Neuronal stem cell (in vitro differentiated cells): ENCODE results near the gene FCER1G.

ENCODE experiments used
- DNase-seq: peaks from one replicate; pipeline ENCODE4 v3.0.0-alpha.2; 2013; ENCODE audit warnings: low spot score
- H2AFZ ChIP-seq: one replicate; pipeline ENCODE4 v1.6.1; 2013; ENCODE audit warnings: mild to moderate bottlenecking, low read length, inconsistent platforms
- H2AK5ac ChIP-seq: 2 replicates; pipeline ENCODE4 v1.6.1; 2013; ENCODE audit warnings: low read depth, mild to moderate bottlenecking, inconsistent platforms, low read length, moderate library complexity, mixed read lengths
- H2BK120ac ChIP-seq: 2 replicates; pipeline ENCODE4 v1.6.1; 2013; ENCODE audit warnings: low read depth, mild to moderate bottlenecking, inconsistent platforms, low read length, moderate library complexity, mixed read lengths
- H2BK12ac ChIP-seq: one replicate; pipeline ENCODE4 v1.6.1; 2013; ENCODE audit warnings: low read length, inconsistent platforms
- H2BK15ac ChIP-seq: 2 replicates; pipeline ENCODE4 v1.6.1; 2013; ENCODE audit warnings: mild to moderate bottlenecking, low read length, inconsistent platforms, mixed read lengths
- H2BK5ac ChIP-seq: one replicate; pipeline ENCODE4 v1.6.1; 2013; ENCODE audit warnings: inconsistent platforms, mild to moderate bottlenecking, low read length, moderate library complexity
- H3K14ac ChIP-seq: one replicate; pipeline ENCODE4 v1.6.1; 2013; ENCODE audit warnings: low read length, inconsistent platforms
- H3K18ac ChIP-seq: 2 replicates; pipeline ENCODE4 v1.6.1; 2013; ENCODE audit warnings: low read length, inconsistent platforms
- H3K23ac ChIP-seq: 2 replicates; pipeline ENCODE4 v1.6.1; 2013; ENCODE audit warnings: low read depth, mild to moderate bottlenecking, mixed read lengths, low read length, inconsistent platforms; ENCODE audit not compliant: poor library complexity
- H3K27ac ChIP-seq: replicated peaks from 3 replicates; pipeline ENCODE4 v1.5.1; 2013; ENCODE audit warnings: low read length, inconsistent platforms
- H3K27me3 ChIP-seq, 3 experiments: 2 replicates each; pipeline ENCODE4 v1.6.1; 2013; ENCODE audit warnings: low read length in 3 of 3, mild to moderate bottlenecking in 2 of 3, inconsistent platforms in 1 of 3, low read depth in 1 of 3, mixed read lengths in 1 of 3, moderate library complexity in 1 of 3; ENCODE audit not compliant: control insufficient read depth in 3 of 3, insufficient read depth in 3 of 3
- H3K36me3 ChIP-seq, 2 donors: replicated peaks in 1 of 2; 2 replicates each; pipeline ENCODE4 v1.6.1; 2013; ENCODE audit warnings: low read length in 2 of 2; ENCODE audit not compliant: control insufficient read depth in 2 of 2, insufficient read depth in 2 of 2
- H3K4ac ChIP-seq: 2 replicates; pipeline ENCODE4 v1.6.1; 2013; ENCODE audit warnings: inconsistent platforms, mild to moderate bottlenecking, low read length, moderate library complexity
- H3K4me1 ChIP-seq, 2 donors: 1 replicate in 1 of 2; 2 replicates in 1 of 2; pipeline ENCODE4 v1.6.1; 2013; ENCODE audit warnings: low read length in 2 of 2, low read depth in 1 of 2; ENCODE audit not compliant: control insufficient read depth in 2 of 2, insufficient read depth in 1 of 2
- H3K4me2 ChIP-seq: one replicate; pipeline ENCODE4 v1.6.1; 2013; ENCODE audit warnings: mild to moderate bottlenecking, low read length, inconsistent platforms; ENCODE audit not compliant: insufficient read depth, poor library complexity, severe bottlenecking
- H3K4me3 ChIP-seq, 2 donors: 2 replicates each; pipeline ENCODE4 v1.5.1; 2013; ENCODE audit warnings: low read length in 2 of 2, mild to moderate bottlenecking in 2 of 2, inconsistent platforms in 1 of 2, moderate library complexity in 1 of 2
- H3K79me1 ChIP-seq: one replicate; pipeline ENCODE4 v1.6.1; 2013; ENCODE audit warnings: low read depth, mild to moderate bottlenecking, inconsistent platforms, low read length, moderate library complexity
- H3K9ac ChIP-seq: one replicate; pipeline ENCODE4 v1.6.1; 2013; ENCODE audit warnings: mild to moderate bottlenecking, low read depth, low read length, inconsistent platforms; ENCODE audit not compliant: poor library complexity
- H3K9me3 ChIP-seq, 2 donors: replicated peaks in 1 of 2; 2 replicates each; pipeline versions ENCODE3 to v1.6.1; 2013; ENCODE audit warnings: low read length in 2 of 2, mild to moderate bottlenecking in 2 of 2, inconsistent platforms in 1 of 2, low read depth in 1 of 2, mixed read lengths in 1 of 2, moderate library complexity in 1 of 2; ENCODE audit not compliant: control insufficient read depth in 2 of 2, insufficient read depth in 1 of 2
- H4K8ac ChIP-seq: one replicate; pipeline ENCODE4 v1.6.1; 2013; ENCODE audit warnings: low read depth, mild to moderate bottlenecking, inconsistent platforms, low read length, moderate library complexity
- H4K91ac ChIP-seq: one replicate; pipeline ENCODE4 v1.6.1; 2013; ENCODE audit warnings: low read length, low read depth, mild to moderate bottlenecking, inconsistent platforms; ENCODE audit not compliant: poor library complexity
- WGBS, 2 donors: extraction: QIAGEN DNeasy Blood & Tissue Kit; methylation state at CpG; one replicate each; pipeline ENCODE4 v1.1.7; 2013; ENCODE audit warnings: missing lambda C conversion rate in 2 of 2, mixed read lengths in 1 of 2; ENCODE audit not compliant: insufficient read length in 2 of 2, insufficient replicate concordance in 1 of 2; ENCODE audit errors: extremely low coverage in 2 of 2; 5-methylcytosine and 5-hydroxymethylcytosine counted together

The FCER1G gene

DNA sequence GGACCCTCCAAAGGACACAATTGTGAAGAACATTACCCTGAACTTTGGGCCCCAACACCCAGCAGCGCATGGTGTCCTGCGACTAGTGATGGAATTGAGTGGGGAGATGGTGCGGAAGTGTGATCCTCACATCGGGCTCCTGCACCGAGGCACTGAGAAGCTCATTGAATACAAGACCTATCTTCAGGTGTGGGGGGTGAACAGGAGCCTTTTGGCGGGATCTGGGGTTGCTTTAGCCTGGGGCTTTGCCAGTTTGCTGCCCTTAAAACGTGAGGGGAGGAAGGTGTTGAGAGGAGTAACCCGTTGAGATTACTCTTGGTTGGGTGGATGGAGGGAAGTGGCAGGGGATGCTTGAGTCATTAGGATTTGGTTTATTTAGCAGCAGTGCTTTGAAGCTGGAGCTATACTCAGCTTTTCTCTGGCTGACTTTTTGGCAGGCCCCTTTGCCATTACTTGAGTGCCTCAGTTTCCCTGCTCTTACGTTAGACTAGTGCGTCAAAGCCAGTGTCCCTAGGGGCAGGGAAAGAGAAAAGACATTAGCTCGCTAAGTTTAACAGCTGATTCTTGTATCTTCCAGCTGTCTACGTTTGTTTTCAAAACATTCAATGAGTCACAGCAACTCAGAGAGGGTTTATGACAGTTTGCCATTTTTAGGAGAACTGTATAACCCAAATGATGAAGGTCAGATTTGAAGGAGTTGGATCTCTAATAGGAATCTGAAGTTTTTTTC lies 8.5 kb upstream of the FCER1G start:
- WGBS, 2 donors: no CpG with 5 or more reads among the region's 12 CpGs
- Histone ChIP-seq H3K23ac (no peak overlapping the region), H2BK15ac (no peak overlapping the region), H3K9ac (no peak overlapping the region), H2BK12ac (no peak overlapping the region), H3K4ac (no peak overlapping the region), H2BK5ac (no peak overlapping the region), H2BK120ac (no peak overlapping the region), H3K4me2 (no peak overlapping the region), H3K27me3 (no peaks in the 10 kb centered on the region), H3K36me3 (peaks cover 26 to 82% of the 10 kb centered on the region in 2 donors), H3K27ac (no peak overlapping the region), H3K79me1 (peaks cover 2% of the 10 kb centered on the region), H3K4me1 (peaks cover 3 to 4% of the 10 kb centered on the region in 2 donors), H4K91ac (no peak overlapping the region), H2AFZ (no peak overlapping the region), H2AK5ac (no peak overlapping the region), H4K8ac (no peak overlapping the region), H3K18ac (no peak overlapping the region), H3K14ac (no peak overlapping the region), H3K9me3 (no peaks in the 10 kb centered on the region), H3K4me3 (no peak overlapping the region)
- no peak for DNase-seq

DNA sequence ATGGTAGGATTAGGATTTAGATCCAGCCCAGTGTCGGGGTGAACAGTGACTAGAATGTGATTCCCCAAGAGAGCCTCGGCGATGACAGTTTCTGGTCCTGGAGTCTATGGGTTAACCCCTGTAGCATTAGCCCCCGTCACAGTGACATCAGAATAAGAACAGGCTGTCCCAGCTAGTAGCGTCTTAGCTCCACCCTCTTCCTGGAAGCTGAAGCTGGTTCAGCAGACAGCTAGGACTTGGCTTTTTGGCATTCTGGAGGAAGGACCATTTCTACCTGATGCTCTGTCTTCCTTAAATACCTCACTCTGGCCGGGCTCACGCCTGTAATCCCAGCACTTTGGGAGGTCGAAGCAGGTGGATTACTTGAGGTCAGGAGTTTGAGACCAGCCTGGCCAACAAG lies 7.9 kb upstream of the FCER1G start:
- peaks cover 0 to 1% (median 0%) of the 10 kb centered on the region in 3 experiments for H3K27me3 ChIP-seq
- H3K14ac ChIP-seq: no peak overlapping the region
- H4K8ac ChIP-seq: no peak overlapping the region
- no peak overlapping the region for H2AFZ ChIP-seq
- H3K4me3 ChIP-seq: no peak overlapping the region
- H3K9ac ChIP-seq: no peak overlapping the region
- H3K36me3 ChIP-seq: peaks cover 32 to 88% of the 10 kb centered on the region in 2 donors
- H3K23ac ChIP-seq: no peak overlapping the region
- no peak overlapping the region for H2AK5ac ChIP-seq
- DNase-seq: no peak
- no peak overlapping the region for H2BK15ac ChIP-seq
- peaks cover 2% of the 10 kb centered on the region for H3K79me1 ChIP-seq
- no peaks in the 10 kb centered on the region for H3K4me1 ChIP-seq
- H2BK120ac ChIP-seq: no peak overlapping the region
- no peak overlapping the region for H4K91ac ChIP-seq
- H3K4ac ChIP-seq: no peak overlapping the region
- WGBS, 2 donors: no CpG with 5 or more reads among the region's 8 CpGs
- no peaks in the 10 kb centered on the region for H3K9me3 ChIP-seq
- no peak overlapping the region for H3K18ac ChIP-seq
- H2BK5ac ChIP-seq: no peak overlapping the region
- no peak overlapping the region for H3K27ac ChIP-seq
- no peak overlapping the region for H2BK12ac ChIP-seq
- H3K4me2 ChIP-seq: no peak overlapping the region

DNA sequence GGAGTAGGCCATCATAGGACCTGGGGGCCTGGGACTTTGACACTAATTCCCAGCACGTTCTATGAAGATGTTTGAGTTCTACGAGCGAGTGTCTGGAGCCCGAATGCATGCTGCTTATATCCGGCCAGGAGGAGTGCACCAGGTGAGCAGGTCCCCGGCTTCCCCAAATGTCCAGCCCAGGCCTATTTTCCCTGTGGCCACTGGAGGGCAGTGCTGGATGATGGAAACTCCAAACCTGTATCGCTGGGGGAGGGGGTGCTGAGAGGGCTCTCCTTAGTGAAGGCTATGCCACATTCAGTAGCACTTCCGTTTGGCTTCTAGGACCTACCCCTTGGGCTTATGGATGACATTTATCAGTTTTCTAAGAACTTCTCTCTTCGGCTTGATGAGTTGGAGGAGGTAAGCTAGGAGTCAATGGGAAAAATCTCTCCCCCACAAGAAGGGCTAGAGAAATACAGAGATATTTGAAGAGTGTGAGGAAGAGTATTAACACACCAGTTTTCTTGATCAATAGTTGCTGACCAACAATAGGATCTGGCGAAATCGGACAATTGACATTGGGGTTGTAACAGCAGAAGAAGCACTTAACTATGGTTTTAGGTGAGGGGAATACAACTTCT lies 5.2 kb upstream of the FCER1G start:
- no CpG with 5 or more reads among the region's 11 CpGs for WGBS, 2 donors
- peaks cover 0 to 2% (median 0%) of the 10 kb centered on the region in 3 experiments for H3K27me3 ChIP-seq
- no peak for DNase-seq

DNA sequence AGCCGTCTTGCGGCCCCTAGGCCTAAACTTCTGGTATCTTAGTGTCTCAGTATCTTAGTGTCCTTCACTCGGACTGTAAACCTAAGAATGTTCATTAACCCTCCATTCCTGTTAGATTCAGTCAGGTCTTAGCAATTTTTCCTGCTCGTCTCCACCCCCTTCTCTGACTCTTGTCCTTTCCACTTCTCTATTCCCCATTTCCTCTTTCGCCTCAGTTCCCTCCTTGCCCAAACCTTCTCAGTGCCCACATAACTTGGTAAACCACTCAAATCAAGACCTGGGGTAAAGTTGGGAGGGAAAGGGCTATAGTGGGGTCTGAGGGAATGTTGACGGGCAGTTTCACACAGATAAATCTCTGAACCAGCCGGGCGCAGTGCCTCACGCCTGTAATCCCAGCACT lies 726 bp upstream of the FCER1G start:
- Histone ChIP-seq H3K79me1 (no peaks in the 10 kb centered on the region), H2AFZ (no peak overlapping the region), H3K4me2 (no peak overlapping the region), H3K18ac (no peak overlapping the region), H4K8ac (no peak overlapping the region), H3K14ac (no peak overlapping the region), H3K27ac (no peak overlapping the region), H3K27me3 (peaks cover 0 to 2% (median 0%) of the 10 kb centered on the region in 3 experiments), H3K36me3 (peaks cover 32 to 59% of the 10 kb centered on the region in 2 donors), H4K91ac (no peak overlapping the region), H3K9me3 (no peaks in the 10 kb centered on the region), H3K4me3 (no peak overlapping the region), H3K4me1 (peaks cover 4 to 6% of the 10 kb centered on the region in 2 donors), H3K4ac (no peak overlapping the region), H3K9ac (no peak overlapping the region), H2BK12ac (no peak overlapping the region), H2AK5ac (no peak overlapping the region), H2BK120ac (no peak overlapping the region), H2BK15ac (no peak overlapping the region), H2BK5ac (no peak overlapping the region), H3K23ac (no peak overlapping the region)
- WGBS, 2 donors: no CpG with 5 or more reads among the region's 9 CpGs
- no peak for DNase-seq

More for the DNA sequence above, 5.2 kb upstream of the FCER1G start:
- Histone ChIP-seq H3K9me3 (no peaks in the 10 kb centered on the region), H2AK5ac (no peak overlapping the region), H3K79me1 (peaks cover 2% of the 10 kb centered on the region), H3K18ac (no peak overlapping the region), H4K8ac (no peak overlapping the region), H3K4me3 (no peak overlapping the region), H4K91ac (no peak overlapping the region), H3K23ac (no peak overlapping the region), H3K4ac (no peak overlapping the region), H3K4me1 (no peaks in the 10 kb centered on the region), H3K27ac (no peak overlapping the region), H2BK15ac (no peak overlapping the region), H2BK12ac (no peak overlapping the region), H2BK5ac (no peak overlapping the region), H3K4me2 (no peak overlapping the region), H2BK120ac (no peak overlapping the region), H3K14ac (no peak overlapping the region), H2AFZ (no peak overlapping the region), H3K36me3 (peaks cover 47 to 98% of the 10 kb centered on the region in 2 donors), H3K9ac (no peak overlapping the region)
